Trophoblast cell (in vitro differentiated cells and primary cell): ENCODE measurements around the gene TOPBP1.

Source experiments
- DNase-seq, 2 donors: peaks; one replicate each; pipeline ENCODE4 v3.0.0-alpha.2; 2016
- H2AFZ ChIP-seq: 2 replicates; pipeline ENCODE4 v1.6.1; 2013; ENCODE audit warnings: low read length, moderate library complexity, mild to moderate bottlenecking; ENCODE audit not compliant: insufficient read depth, poor library complexity
- H2AK5ac ChIP-seq: 2 replicates; pipeline ENCODE4 v1.6.1; 2013; ENCODE audit warnings: mild to moderate bottlenecking, low read length
- H2BK120ac ChIP-seq: 2 replicates; pipeline ENCODE4 v1.6.1; 2013; ENCODE audit warnings: low read length, mild to moderate bottlenecking, moderate library complexity; ENCODE audit not compliant: insufficient read depth, poor library complexity
- H2BK12ac ChIP-seq: 2 replicates; pipeline ENCODE4 v1.6.1; 2013; ENCODE audit warnings: mild to moderate bottlenecking, low read length, moderate library complexity
- H2BK5ac ChIP-seq: 2 replicates; pipeline ENCODE4 v1.6.1; 2013; ENCODE audit warnings: low read length, low read depth, moderate library complexity, mild to moderate bottlenecking; ENCODE audit not compliant: poor library complexity
- H3K14ac ChIP-seq: 2 replicates; pipeline ENCODE4 v1.6.1; 2013; ENCODE audit warnings: mild to moderate bottlenecking, low read length
- H3K18ac ChIP-seq: 2 replicates; pipeline ENCODE4 v1.6.1; 2013; ENCODE audit warnings: mild to moderate bottlenecking, low read length
- H3K23ac ChIP-seq: 2 replicates; pipeline ENCODE4 v1.6.1; 2013; ENCODE audit warnings: low read length
- H3K27ac ChIP-seq: 2 replicates; pipeline ENCODE4 v1.5.1; 2013; ENCODE audit warnings: low read depth, mild to moderate bottlenecking, inconsistent platforms, low read length, moderate library complexity
- H3K27me3 ChIP-seq: 2 replicates; pipeline ENCODE4 v1.6.1; 2013; ENCODE audit warnings: inconsistent platforms, mild to moderate bottlenecking, low read length, moderate library complexity; ENCODE audit not compliant: insufficient read depth
- H3K36me3 ChIP-seq, 2 experiments: 1 replicate in 1 of 2; 2 replicates in 1 of 2; pipeline ENCODE4 v1.6.1; 2013; ENCODE audit warnings: low read length in 2 of 2, mild to moderate bottlenecking in 2 of 2, moderate library complexity in 1 of 2; ENCODE audit not compliant: insufficient read depth in 2 of 2, control insufficient read depth in 1 of 2
- H3K4ac ChIP-seq: 2 replicates; pipeline ENCODE4 v1.6.1; 2013; ENCODE audit warnings: low read depth, mild to moderate bottlenecking, low read length, moderate library complexity
- H3K4me1 ChIP-seq, 2 experiments: 1 replicate in 1 of 2; 2 replicates in 1 of 2; pipeline ENCODE4 v1.6.1; 2013; ENCODE audit warnings: low read length in 2 of 2, mild to moderate bottlenecking in 2 of 2, moderate library complexity in 1 of 2; ENCODE audit not compliant: insufficient read depth in 2 of 2, control insufficient read depth in 1 of 2
- H3K4me2 ChIP-seq: 2 replicates; pipeline ENCODE4 v1.6.1; 2013; ENCODE audit warnings: inconsistent platforms, mild to moderate bottlenecking, low read length, moderate library complexity
- H3K4me3 ChIP-seq: 2 replicates; pipeline ENCODE4 v1.5.1; 2013; ENCODE audit warnings: mild to moderate bottlenecking, low read depth, low read length, inconsistent platforms
- H3K79me1 ChIP-seq: one replicate; pipeline ENCODE4 v1.6.1; 2013; ENCODE audit warnings: low read length
- H3K79me2 ChIP-seq: 2 replicates; pipeline ENCODE4 v1.6.1; 2013; ENCODE audit warnings: low read length, mild to moderate bottlenecking; ENCODE audit not compliant: control insufficient read depth, insufficient read depth, poor library complexity
- H3K9ac ChIP-seq: 2 replicates; pipeline ENCODE4 v1.6.1; 2013; ENCODE audit warnings: mild to moderate bottlenecking, low read length
- H3K9me3 ChIP-seq: 2 replicates; pipeline ENCODE4 v1.6.1; 2013; ENCODE audit warnings: low read depth, mild to moderate bottlenecking, control low read depth, inconsistent platforms, low read length; ENCODE audit not compliant: insufficient read depth
- H4K12ac ChIP-seq: 2 replicates; pipeline ENCODE4 v1.6.1; 2013; ENCODE audit warnings: low read depth, mild to moderate bottlenecking, low read length, moderate library complexity
- H4K8ac ChIP-seq: 2 replicates; pipeline ENCODE4 v1.6.1; 2013; ENCODE audit warnings: low read depth, mild to moderate bottlenecking, low read length, moderate library complexity
- H4K91ac ChIP-seq: one replicate; pipeline ENCODE4 v1.6.1; 2013; ENCODE audit warnings: low read depth, mild to moderate bottlenecking, low read length, moderate library complexity
- WGBS: extraction: QIAGEN DNeasy Blood & Tissue Kit; methylation state at CpG from one replicate; pipeline ENCODE4 v1.1.7; 2013; ENCODE audit warnings: missing lambda C conversion rate; ENCODE audit not compliant: insufficient read length, insufficient coverage; ENCODE audit errors: extremely low coverage; 5-methylcytosine and 5-hydroxymethylcytosine counted together

TOPBP1 gene

GRCh38 chr3:133575086-133575485 lies 86.7 kb downstream of the TOPBP1 start:
- Histone ChIP-seq H3K79me2 (peaks cover 25% of the 10 kb centered on the region), H4K91ac (no peak overlapping the region), H3K4me1 (peaks cover 13 to 20% of the 10 kb centered on the region in 2 experiments), H2BK12ac (no peak overlapping the region), H3K4me3 (no peak overlapping the region), H3K27ac (no peak overlapping the region), H2AFZ (no peak overlapping the region), H3K23ac (no peak overlapping the region), H3K18ac (no peak overlapping the region), H3K79me1 (peaks cover 24% of the 10 kb centered on the region), H3K4me2 (peak overlapping the region; percentile 71), H3K27me3 (no peaks in the 10 kb centered on the region), H3K4ac (peak overlapping the region; percentile 97), H2BK120ac (no peak overlapping the region), H2BK5ac (no peak overlapping the region), H4K12ac (no peak overlapping the region), H2AK5ac (no peak overlapping the region), H4K8ac (no peak overlapping the region), H3K14ac (no peak overlapping the region), H3K9ac (peak overlapping the region; percentile 99), H3K9me3 (no peaks in the 10 kb centered on the region), H3K36me3 (peaks cover 9 to 17% of the 10 kb centered on the region in 2 experiments)
- WGBS: no CpG with 5 or more reads among the region's 4 CpGs
- peak in 1 of 2 donors; percentile 4 for DNase-seq

GRCh38 chr3:133574260-133574881 lies 87.4 kb downstream of the TOPBP1 start:
- Histone ChIP-seq H3K79me1 (peaks cover 28% of the 10 kb centered on the region), H3K4me1 (peaks cover 13 to 25% of the 10 kb centered on the region in 2 experiments), H4K8ac (peak overlapping the region; percentile 63), H3K79me2 (peaks cover 22% of the 10 kb centered on the region), H3K23ac (no peak overlapping the region), H3K4me2 (peak overlapping the region; percentile 71), H3K4ac (peak overlapping the region; percentile 97), H3K27me3 (no peaks in the 10 kb centered on the region), H2BK120ac (peak overlapping the region; percentile 60), H3K4me3 (peak overlapping the region; percentile 95), H3K18ac (peak overlapping the region; percentile 86), H4K12ac (peak overlapping the region; percentile 74), H3K36me3 (peaks cover 6 to 14% of the 10 kb centered on the region in 2 experiments), H2BK5ac (peak overlapping the region; percentile 95), H2AK5ac (no peak overlapping the region), H3K27ac (peak overlapping the region; percentile 100), H2BK12ac (peak overlapping the region; percentile 20), H3K9ac (peak overlapping the region; percentile 99), H3K14ac (peak overlapping the region; percentile 88), H2AFZ (peak overlapping the region; percentile 60), H4K91ac (peak overlapping the region; percentile 90), H3K9me3 (no peaks in the 10 kb centered on the region)
- WGBS: no CpG with 5 or more reads among the region's 54 CpGs
- peak; percentile 85 for DNase-seq

GRCh38 chr3:133573629-133574194 lies 88.0 kb downstream of the TOPBP1 start, which contains the start of gene CDV3:
TSS of gene CDV3 (plus strand) at chr3:133573686. CDS start at chr3:133574045, 359 bp downstream.
- Histone ChIP-seq H3K27ac (peak within 1 kb of the TSS; percentile 100), H3K23ac (no peak within 1 kb of the TSS), H3K4ac (peak within 1 kb of the TSS; percentile 97), H2BK12ac (peak within 1 kb of the TSS; percentile 20), H2AFZ (peak within 1 kb of the TSS; percentile 60), H3K4me1 (peaks cover 19 to 32% of the 10 kb centered on the region in 2 experiments), H2AK5ac (no peak within 1 kb of the TSS), H2BK120ac (peak within 1 kb of the TSS; percentile 68), H3K14ac (peak within 1 kb of the TSS; percentile 88), H3K36me3 (peaks cover 6 to 12% of the 10 kb centered on the region in 2 experiments), H3K18ac (peak within 1 kb of the TSS; percentile 86), H3K9ac (peak within 1 kb of the TSS; percentile 99), H3K27me3 (no peaks in the 10 kb centered on the region), H3K9me3 (no peaks in the 10 kb centered on the region), H4K91ac (peak within 1 kb of the TSS; percentile 90), H4K8ac (peak within 1 kb of the TSS; percentile 66), H3K4me2 (peak within 1 kb of the TSS; percentile 71), H3K79me2 (peaks cover 24% of the 10 kb centered on the region), H4K12ac (peak within 1 kb of the TSS; percentile 74), H3K4me3 (peak within 1 kb of the TSS; percentile 95), H2BK5ac (peak within 1 kb of the TSS; percentile 95), H3K79me1 (peaks cover 34% of the 10 kb centered on the region)
- DNase-seq: no peak
- WGBS: no CpG with 5 or more reads among the region's 81 CpGs

GRCh38 chr3:133573054-133573628 lies 88.6 kb downstream of the TOPBP1 start:
- no peak overlapping the region for H2BK12ac ChIP-seq

More at GRCh38 chr3:133573054-133573628, 88.6 kb downstream of the TOPBP1 start:
- Histone ChIP-seq H3K27ac (peak overlapping the region; percentile 75), H3K36me3 (peaks cover 6 to 8% of the 10 kb centered on the region in 2 experiments), H3K23ac (no peak overlapping the region), H3K27me3 (no peaks in the 10 kb centered on the region), H3K79me1 (peaks cover 38% of the 10 kb centered on the region), H3K9ac (no peak overlapping the region), H3K14ac (no peak overlapping the region), H3K9me3 (no peaks in the 10 kb centered on the region), H3K4ac (no peak overlapping the region), H2AFZ (no peak overlapping the region), H3K18ac (no peak overlapping the region), H3K4me1 (peaks cover 23 to 34% of the 10 kb centered on the region in 2 experiments), H4K12ac (no peak overlapping the region), H2BK5ac (no peak overlapping the region), H3K79me2 (peaks cover 24% of the 10 kb centered on the region), H2AK5ac (no peak overlapping the region), H3K4me2 (peak overlapping the region; percentile 53), H4K8ac (no peak overlapping the region), H2BK120ac (no peak overlapping the region), H4K91ac (no peak overlapping the region), H3K4me3 (peak overlapping the region; percentile 95)
- no CpG with 5 or more reads among the region's 33 CpGs for WGBS
- DNase-seq: peak; percentile 100
